ENCODE results near the gene SLC48A1. TPM values are rescaled to one million over a fixed set of nuclear protein-coding genes. Genes with fewer than 3 reads are reported as not detected.

SLC48A1 gene
- polyA plus RNA-seq, 1 of the 3 experiments (the other 2 are of a cell fraction) = 7.3 TPM

DNA sequence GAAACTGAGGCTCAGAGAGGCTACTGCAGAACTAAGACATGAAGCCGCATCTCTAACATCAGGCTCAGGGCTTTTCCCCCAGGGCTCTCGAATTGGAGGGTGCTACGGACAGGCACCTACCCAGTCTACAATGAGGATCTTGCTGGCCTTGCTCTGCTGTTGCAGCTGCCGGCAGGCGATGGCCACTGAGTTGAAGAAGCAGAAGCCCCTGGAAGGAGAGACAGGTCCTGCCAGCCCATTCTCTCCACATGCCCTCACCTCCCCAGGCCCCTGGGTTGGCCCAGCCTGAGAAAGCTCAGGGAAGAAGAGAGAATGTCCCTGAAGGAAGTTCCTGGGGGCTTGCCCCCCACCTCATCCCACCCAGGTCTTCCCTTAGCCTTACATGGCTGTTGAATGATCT lies 16.1 kb downstream of the SLC48A1 start:
- Histone ChIP-seq H3K4me3 (ENCODE audit: low read depth in 2 of 2, low read length in 1 of 2) (no peak overlapping the region), H3K9me2 (no peaks in the 10 kb centered on the region), H3K27ac (ENCODE audit: low read depth in 2 of 2, low read length in 1 of 2) (no peak overlapping the region; a peak in 1 of 4 replicates), H3K4me2 (no peak overlapping the region), H3K79me2 (ENCODE audit: insufficient read depth) (no peaks in the 10 kb centered on the region), H2AFZ (ENCODE audit: low read depth) (no peak overlapping the region), H3K9me3 (no peaks in the 10 kb centered on the region), H3K36me3 (replicated peaks in 1 of 2; ENCODE audit: control insufficient read depth in 1 of 2, insufficient read depth in 2 of 2, low read length in 1 of 2) (peaks cover 47 to 93% of the 10 kb centered on the region in 2 experiments), H3K4me1 (ENCODE audit: control insufficient read depth in 1 of 2, insufficient read depth in 2 of 2, low read depth in 1 of 2, low read length in 1 of 2) (peaks cover 0 to 5% of the 10 kb centered on the region in 2 experiments; a peak in 1 of 4 replicates), H3K9ac (no peak overlapping the region), H3F3A (replicated peaks; ENCODE audit: insufficient read depth) (no peaks in the 10 kb centered on the region), H4K20me1 (ENCODE audit: insufficient read depth) (no peaks in the 10 kb centered on the region), H3K27me3 (ENCODE audit: insufficient read depth) (no peaks in the 10 kb centered on the region)
- TF ChIP-seq YY1 (IDR thresholded peaks at IDR 0.05; ENCODE audit: low read depth) = no peak
- TF ChIP-seq TEAD4 (IDR thresholded peaks at IDR 0.05; ENCODE audit: borderline replicate concordance, insufficient read depth) = no peak
- no peak for TF ChIP-seq EZH2phosphoT487 (IDR thresholded peaks at IDR 0.05; ENCODE audit: borderline replicate concordance, low read depth)
- TF ChIP-seq, protein P1, sequence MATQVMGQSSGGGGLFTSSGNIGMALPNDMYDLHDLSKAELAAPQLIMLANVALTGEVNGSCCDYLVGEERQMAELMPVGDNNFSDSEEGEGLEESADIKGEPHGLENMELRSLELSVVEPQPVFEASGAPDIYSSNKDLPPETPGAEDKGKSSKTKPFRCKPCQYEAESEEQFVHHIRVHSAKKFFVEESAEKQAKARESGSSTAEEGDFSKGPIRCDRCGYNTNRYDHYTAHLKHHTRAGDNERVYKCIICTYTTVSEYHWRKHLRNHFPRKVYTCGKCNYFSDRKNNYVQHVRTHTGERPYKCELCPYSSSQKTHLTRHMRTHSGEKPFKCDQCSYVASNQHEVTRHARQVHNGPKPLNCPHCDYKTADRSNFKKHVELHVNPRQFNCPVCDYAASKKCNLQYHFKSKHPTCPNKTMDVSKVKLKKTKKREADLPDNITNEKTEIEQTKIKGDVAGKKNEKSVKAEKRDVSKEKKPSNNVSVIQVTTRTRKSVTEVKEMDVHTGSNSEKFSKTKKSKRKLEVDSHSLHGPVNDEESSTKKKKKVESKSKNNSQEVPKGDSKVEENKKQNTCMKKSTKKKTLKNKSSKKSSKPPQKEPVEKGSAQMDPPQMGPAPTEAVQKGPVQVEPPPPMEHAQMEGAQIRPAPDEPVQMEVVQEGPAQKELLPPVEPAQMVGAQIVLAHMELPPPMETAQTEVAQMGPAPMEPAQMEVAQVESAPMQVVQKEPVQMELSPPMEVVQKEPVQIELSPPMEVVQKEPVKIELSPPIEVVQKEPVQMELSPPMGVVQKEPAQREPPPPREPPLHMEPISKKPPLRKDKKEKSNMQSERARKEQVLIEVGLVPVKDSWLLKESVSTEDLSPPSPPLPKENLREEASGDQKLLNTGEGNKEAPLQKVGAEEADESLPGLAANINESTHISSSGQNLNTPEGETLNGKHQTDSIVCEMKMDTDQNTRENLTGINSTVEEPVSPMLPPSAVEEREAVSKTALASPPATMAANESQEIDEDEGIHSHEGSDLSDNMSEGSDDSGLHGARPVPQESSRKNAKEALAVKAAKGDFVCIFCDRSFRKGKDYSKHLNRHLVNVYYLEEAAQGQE (IDR thresholded peaks at IDR 0.05; ENCODE audit: low read depth, low read length) = no peak
- no peak for TF ChIP-seq RXRA (IDR thresholded peaks at IDR 0.05; ENCODE audit: borderline replicate concordance, low read depth)
- no peak for TF ChIP-seq POLR2AphosphoS5 (IDR thresholded peaks at IDR 0.05; ENCODE audit: low read depth, low read length)
- TF ChIP-seq EP300 (IDR thresholded peaks at IDR 0.05; ENCODE audit: borderline replicate concordance in 1 of 2, low read depth in 1 of 2, low read length in 1 of 2) = no peak
- no peak for TF ChIP-seq FOSL2 (IDR thresholded peaks at IDR 0.05; ENCODE audit: borderline replicate concordance, low read depth)
- no peak for TF ChIP-seq CHD2 (IDR thresholded peaks at IDR 0.05; ENCODE audit: low read length, partially characterized antibody)
- no peak for TF ChIP-seq MEF2A (IDR thresholded peaks at IDR 0.05; ENCODE audit: borderline replicate concordance, low read depth)
- no peak for TF ChIP-seq RAD21 (IDR thresholded peaks at IDR 0.05; ENCODE audit: low read length)
- WGBS (ENCODE audit: low lambda C conversion rate) = 100% methylated on average over 1 of the region's 5 CpGs
- CTCF ChIA-PET = interaction anchor here (0.9 to 5.8 kb wide), 10 partner anchors 10 to 73 kb away, joined by 3 to 62 read pairs (median 10); partner anchors contain the start of genes RAPGEF3 and SLC48A1
- POLR2A ChIA-PET = interaction anchor here (1.0 kb wide), 1 partner anchor 53 kb away, joined by 3 read pairs; no protein-coding TSS in a partner anchor
- DNase-seq = no peak

DNA sequence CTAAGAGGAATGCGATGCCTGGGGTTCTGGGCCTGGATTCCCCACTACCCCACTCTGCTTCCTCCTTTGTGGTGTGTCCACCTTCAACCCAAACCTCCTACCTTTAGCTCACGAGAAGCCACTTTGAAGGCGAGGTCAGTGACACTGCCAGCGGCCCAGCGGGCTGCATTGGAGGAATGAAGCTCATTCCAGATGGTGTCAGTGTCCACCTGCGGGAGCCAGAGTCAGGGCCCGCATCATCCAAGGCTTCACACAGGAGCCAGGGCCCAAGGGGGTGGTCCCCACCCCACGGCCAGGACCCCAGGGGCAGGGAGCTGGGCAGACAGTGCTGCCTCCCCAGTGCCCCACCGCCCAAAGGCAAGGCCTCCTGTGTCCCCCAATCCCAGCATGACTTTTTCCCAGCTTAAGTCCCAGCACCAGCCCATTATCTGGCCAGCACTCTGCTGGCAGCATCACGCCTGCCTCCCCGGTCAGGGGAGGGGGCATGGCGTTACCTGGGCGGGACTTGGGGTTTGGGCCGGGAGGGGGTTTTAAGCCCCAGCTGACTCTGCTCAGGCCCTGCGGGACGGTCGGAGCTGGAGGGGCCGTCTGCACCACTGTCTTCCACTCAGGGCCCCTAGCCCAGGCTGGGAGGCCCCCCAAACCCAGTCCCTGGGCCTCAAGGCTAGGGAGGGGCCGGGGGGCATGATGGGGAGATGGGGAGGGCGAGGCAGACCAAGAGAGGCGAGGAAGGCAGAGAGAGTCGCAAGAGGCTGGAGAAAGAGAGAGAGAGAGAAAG lies 16.9 kb downstream of the SLC48A1 start:
- H3K9me3 ChIP-seq = no peaks in the 10 kb centered on the region
- peaks cover 0 to 5% of the 10 kb centered on the region in 2 experiments; a peak in 1 of 4 replicates for H3K4me1 ChIP-seq (ENCODE audit: control insufficient read depth in 1 of 2, insufficient read depth in 2 of 2, low read depth in 1 of 2, low read length in 1 of 2)
- no peaks in the 10 kb centered on the region for H3K9me2 ChIP-seq
- no peaks in the 10 kb centered on the region for H3K79me2 ChIP-seq (ENCODE audit: insufficient read depth)
- no peaks in the 10 kb centered on the region for H3F3A ChIP-seq (replicated peaks; ENCODE audit: insufficient read depth)
- no peak overlapping the region for H3K27ac ChIP-seq (ENCODE audit: low read depth in 2 of 2, low read length in 1 of 2)
- no peak overlapping the region for H2AFZ ChIP-seq (ENCODE audit: low read depth)
- H3K4me2 ChIP-seq = no peak overlapping the region
- no peak overlapping the region for H3K4me3 ChIP-seq (ENCODE audit: low read depth in 2 of 2, low read length in 1 of 2)
- no peak overlapping the region for H3K9ac ChIP-seq
- H3K27me3 ChIP-seq (ENCODE audit: insufficient read depth) = no peaks in the 10 kb centered on the region
- H4K20me1 ChIP-seq (ENCODE audit: insufficient read depth) = no peaks in the 10 kb centered on the region
- CTCF ChIA-PET = interaction anchor here (0.6 to 5.8 kb wide), 11 partner anchors 9 to 153 kb away, joined by 3 to 62 read pairs (median 7); partner anchors contain the start of gene SLC48A1
- peaks cover 47 to 93% of the 10 kb centered on the region in 2 experiments for H3K36me3 ChIP-seq (replicated peaks in 1 of 2; ENCODE audit: control insufficient read depth in 1 of 2, insufficient read depth in 2 of 2, low read length in 1 of 2)
- WGBS (ENCODE audit: low lambda C conversion rate) = 96% methylated on average over 19 of the region's 22 CpGs
- no peak for DNase-seq
- TF ChIP-seq JUND (IDR thresholded peaks at IDR 0.05) (no peak), NRF1 (IDR thresholded peaks at IDR 0.05; ENCODE audit: low read depth, low read length) (no peak), TCF12 (IDR thresholded peaks at IDR 0.05) (no peak), USF2 (IDR thresholded peaks at IDR 0.05; ENCODE audit: borderline replicate concordance, low read depth, low read length) (no peak), EP300 (IDR thresholded peaks at IDR 0.05; ENCODE audit: borderline replicate concordance in 1 of 2, low read depth in 1 of 2, low read length in 1 of 2) (no peak), ELF1 (IDR thresholded peaks at IDR 0.05) (no peak)
- POLR2A ChIA-PET = interaction anchor here (1.0 kb wide), 1 partner anchor 54 kb away, joined by 3 read pairs; no protein-coding TSS in a partner anchor

Data from SK-N-SH (cell line).